ENCODE measurements around the gene ZBTB17.

DNA sequence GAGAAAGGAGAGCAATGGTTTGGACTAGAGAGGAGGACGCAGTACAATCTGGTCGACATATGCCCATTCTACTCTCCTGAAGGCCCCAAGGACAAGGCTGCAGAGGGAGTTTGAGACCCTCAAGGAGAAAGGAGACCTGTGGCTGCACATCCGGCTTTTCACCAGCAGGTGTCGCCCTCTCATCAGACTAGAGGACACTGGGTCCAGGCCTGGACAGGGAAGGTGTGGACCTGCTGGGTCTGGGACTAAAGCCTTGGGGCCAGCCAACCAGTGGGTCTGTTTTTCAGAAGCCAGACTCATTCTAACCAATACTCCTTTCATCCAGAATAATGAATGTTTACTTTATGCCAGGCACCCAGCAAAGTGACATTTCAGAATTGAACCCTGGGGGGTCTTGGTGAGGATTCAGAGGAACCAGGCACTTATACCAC is 33.1 kb upstream of the ZBTB17 start:
- TF ChIP-seq, protein P1, sequence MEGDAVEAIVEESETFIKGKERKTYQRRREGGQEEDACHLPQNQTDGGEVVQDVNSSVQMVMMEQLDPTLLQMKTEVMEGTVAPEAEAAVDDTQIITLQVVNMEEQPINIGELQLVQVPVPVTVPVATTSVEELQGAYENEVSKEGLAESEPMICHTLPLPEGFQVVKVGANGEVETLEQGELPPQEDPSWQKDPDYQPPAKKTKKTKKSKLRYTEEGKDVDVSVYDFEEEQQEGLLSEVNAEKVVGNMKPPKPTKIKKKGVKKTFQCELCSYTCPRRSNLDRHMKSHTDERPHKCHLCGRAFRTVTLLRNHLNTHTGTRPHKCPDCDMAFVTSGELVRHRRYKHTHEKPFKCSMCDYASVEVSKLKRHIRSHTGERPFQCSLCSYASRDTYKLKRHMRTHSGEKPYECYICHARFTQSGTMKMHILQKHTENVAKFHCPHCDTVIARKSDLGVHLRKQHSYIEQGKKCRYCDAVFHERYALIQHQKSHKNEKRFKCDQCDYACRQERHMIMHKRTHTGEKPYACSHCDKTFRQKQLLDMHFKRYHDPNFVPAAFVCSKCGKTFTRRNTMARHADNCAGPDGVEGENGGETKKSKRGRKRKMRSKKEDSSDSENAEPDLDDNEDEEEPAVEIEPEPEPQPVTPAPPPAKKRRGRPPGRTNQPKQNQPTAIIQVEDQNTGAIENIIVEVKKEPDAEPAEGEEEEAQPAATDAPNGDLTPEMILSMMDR (IDR thresholded peaks at IDR 0.05) = peak; percentile 94 to 98 (median 96)
- TF ChIP-seq POLR2A (IDR thresholded peaks at IDR 0.05) = no peak
- no peak for TF ChIP-seq POLR2AphosphoS5 (IDR thresholded peaks at IDR 0.05)
- TF ChIP-seq EP300 (IDR thresholded peaks at IDR 0.05; ENCODE audit: low read depth) = no peak

Measured in transverse colon (tissue), 4 donors.